WTC11 (cell line): ENCODE data around the gene SOCS1. TPM values are rescaled to one million over a fixed set of nuclear protein-coding genes. Genes with fewer than 3 reads are reported as not detected.

Experiments used
- ATAC-seq: fragments of 200-7000 bp; cut with Tn5 transposase; 2 replicates; pipeline ENCODE4 v1.10.0; 2021; ENCODE audit warnings: mild to moderate bottlenecking, moderate library complexity
- CTCF ChIA-PET: fragments of 300-600 bp; sonication (Branson Sonifier 250); formaldehyde crosslinking; loops from one replicate; lab custom pipeline; 2021; ENCODE audit warnings: antibody characterized with exemption; lab: Charles Lee
- POLR2A ChIA-PET: fragments of 350-600 bp; sonication (Branson Sonifier 250); formaldehyde crosslinking; loops from one replicate; lab custom pipeline; 2021; ENCODE audit warnings: antibody characterized with exemption; lab: Charles Lee
- DNase-seq: peaks from one replicate; pipeline ENCODE4 v3.0.0; 2021; ENCODE audit warnings: low spot score
- H3K27ac Mint-ChIP-seq: 2 replicates; pipeline ENCODE4 v1.8.0; 2021; ENCODE audit warnings: mixed read lengths
- H3K27me3 Mint-ChIP-seq: 2 replicates; pipeline ENCODE4 v1.8.0; 2021; ENCODE audit warnings: low read depth, mild to moderate bottlenecking, moderate library complexity, mixed read lengths
- H3K36me3 Mint-ChIP-seq: 2 replicates; pipeline ENCODE4 v1.8.0; 2021; ENCODE audit warnings: mixed read lengths
- H3K4me1 Mint-ChIP-seq: 2 replicates; pipeline ENCODE4 v1.8.0; 2022; ENCODE audit warnings: mixed read lengths
- H3K4me3 Mint-ChIP-seq: 2 replicates; pipeline ENCODE4 v1.8.0; 2021; ENCODE audit warnings: mild to moderate bottlenecking, moderate library complexity, mixed read lengths
- H3K9me3 Mint-ChIP-seq: 2 replicates; pipeline ENCODE4 v1.8.0; 2021; ENCODE audit warnings: mixed read lengths
- ETV6 ChIP-seq: sonication (generic); formaldehyde crosslinking; IDR thresholded peaks from 2 replicates; pipeline ENCODE4 v1.8.1; 2022; ENCODE audit warnings: mild to moderate bottlenecking, missing genetic modification reagents
- FOXJ3 ChIP-seq: sonication (generic); formaldehyde crosslinking; IDR thresholded peaks from 2 replicates; pipeline ENCODE4 v1.9.0; 2021; ENCODE audit warnings: missing genetic modification reagents, mild to moderate bottlenecking, borderline replicate concordance
- NR2C2 ChIP-seq: sonication (generic); formaldehyde crosslinking; IDR thresholded peaks from 2 replicates; pipeline ENCODE4 v1.8.0; 2022; ENCODE audit warnings: mild to moderate bottlenecking, missing genetic modification reagents
- TEAD1 ChIP-seq: sonication (generic); formaldehyde crosslinking; IDR thresholded peaks from 2 replicates; pipeline ENCODE4 v1.8.0; 2022; ENCODE audit warnings: mild to moderate bottlenecking, missing genetic modification reagents
- ZNF416 ChIP-seq: fragments of 250-450 bp; sonication (Bioruptor Pico); IDR thresholded peaks from 2 replicates; pipeline ENCODE4 v1.9.0; 2021; ENCODE audit warnings: mild to moderate bottlenecking, inconsistent platforms
- total RNA-seq: library from RNA; stranded (reverse); gene quantifications from 3 replicates; pipeline ENCODE4 v1.2.3, GENCODE V29; 2021
- TF ChIP-seq, protein P1 (sequence below): sonication (generic); formaldehyde crosslinking; IDR thresholded peaks from 2 replicates; pipeline ENCODE4 v1.8.1; 2022; ENCODE audit warnings: missing genetic modification reagents, borderline replicate concordance
- TF ChIP-seq, protein P2 (sequence below): sonication (generic); formaldehyde crosslinking; IDR thresholded peaks from 2 replicates; pipeline ENCODE4 v1.8.1; 2023; ENCODE audit warnings: mild to moderate bottlenecking, missing genetic modification reagents, borderline replicate concordance
- TF ChIP-seq, protein P3 (sequence below): sonication (generic); formaldehyde crosslinking; IDR thresholded peaks from 2 replicates; pipeline ENCODE4 v1.8.0; 2023; ENCODE audit warnings: missing genetic modification reagents
- TF ChIP-seq, protein P4 (sequence below): sonication (generic); formaldehyde crosslinking; IDR thresholded peaks from 2 replicates; pipeline ENCODE4 v1.8.0; 2022; ENCODE audit warnings: mild to moderate bottlenecking, missing genetic modification reagents
- TF ChIP-seq, protein P5 (sequence below): fragments of 250-450 bp; sonication (Bioruptor Pico); IDR thresholded peaks from 2 replicates; pipeline ENCODE4 v1.9.0; 2021; ENCODE audit warnings: mild to moderate bottlenecking

Gene SOCS1
- total RNA-seq, 1 experiment from 2014 or later = 62.3 TPM

DNA sequence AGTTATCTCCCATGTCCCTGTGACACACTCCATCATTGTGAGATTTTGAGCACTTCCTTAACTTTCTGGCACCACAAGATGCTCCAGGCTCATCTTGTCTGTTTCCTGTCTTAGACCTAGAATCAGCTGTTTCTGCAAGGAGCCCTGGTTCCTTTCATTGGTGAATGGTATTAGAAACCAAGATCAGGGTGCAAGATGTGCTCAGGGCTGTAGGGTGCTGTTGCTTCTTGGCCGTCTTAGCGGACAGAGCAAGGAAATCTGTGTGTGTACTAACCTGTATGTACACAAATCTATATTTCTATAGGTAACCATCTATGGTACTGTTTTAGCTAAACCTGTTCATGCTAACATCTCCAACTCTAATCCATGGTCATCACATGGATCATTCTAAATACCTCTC, 33.2 kb upstream of the SOCS1 start:
- Mint-ChIP-seq H3K27ac (no peak overlapping the region), H3K36me3 (no peaks in the 10 kb centered on the region), H3K27me3 (no peaks in the 10 kb centered on the region; the same call in 1 of the 2 replicates), H3K4me3 (no peak overlapping the region), H3K4me1 (peaks cover 22% of the 10 kb centered on the region), H3K9me3 (no peaks in the 10 kb centered on the region)
- POLR2A ChIA-PET = no interaction called here
- TF ChIP-seq, protein P1, sequence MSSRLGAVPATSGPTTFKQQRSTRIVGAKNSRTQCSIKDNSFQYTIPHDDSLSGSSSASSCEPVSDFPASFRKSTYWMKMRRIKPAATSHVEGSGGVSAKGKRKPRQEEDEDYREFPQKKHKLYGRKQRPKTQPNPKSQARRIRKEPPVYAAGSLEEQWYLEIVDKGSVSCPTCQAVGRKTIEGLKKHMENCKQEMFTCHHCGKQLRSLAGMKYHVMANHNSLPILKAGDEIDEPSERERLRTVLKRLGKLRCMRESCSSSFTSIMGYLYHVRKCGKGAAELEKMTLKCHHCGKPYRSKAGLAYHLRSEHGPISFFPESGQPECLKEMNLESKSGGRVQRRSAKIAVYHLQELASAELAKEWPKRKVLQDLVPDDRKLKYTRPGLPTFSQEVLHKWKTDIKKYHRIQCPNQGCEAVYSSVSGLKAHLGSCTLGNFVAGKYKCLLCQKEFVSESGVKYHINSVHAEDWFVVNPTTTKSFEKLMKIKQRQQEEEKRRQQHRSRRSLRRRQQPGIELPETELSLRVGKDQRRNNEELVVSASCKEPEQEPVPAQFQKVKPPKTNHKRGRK (CRISPR knock-in tag) = no peak
- TF ChIP-seq, protein P2, sequence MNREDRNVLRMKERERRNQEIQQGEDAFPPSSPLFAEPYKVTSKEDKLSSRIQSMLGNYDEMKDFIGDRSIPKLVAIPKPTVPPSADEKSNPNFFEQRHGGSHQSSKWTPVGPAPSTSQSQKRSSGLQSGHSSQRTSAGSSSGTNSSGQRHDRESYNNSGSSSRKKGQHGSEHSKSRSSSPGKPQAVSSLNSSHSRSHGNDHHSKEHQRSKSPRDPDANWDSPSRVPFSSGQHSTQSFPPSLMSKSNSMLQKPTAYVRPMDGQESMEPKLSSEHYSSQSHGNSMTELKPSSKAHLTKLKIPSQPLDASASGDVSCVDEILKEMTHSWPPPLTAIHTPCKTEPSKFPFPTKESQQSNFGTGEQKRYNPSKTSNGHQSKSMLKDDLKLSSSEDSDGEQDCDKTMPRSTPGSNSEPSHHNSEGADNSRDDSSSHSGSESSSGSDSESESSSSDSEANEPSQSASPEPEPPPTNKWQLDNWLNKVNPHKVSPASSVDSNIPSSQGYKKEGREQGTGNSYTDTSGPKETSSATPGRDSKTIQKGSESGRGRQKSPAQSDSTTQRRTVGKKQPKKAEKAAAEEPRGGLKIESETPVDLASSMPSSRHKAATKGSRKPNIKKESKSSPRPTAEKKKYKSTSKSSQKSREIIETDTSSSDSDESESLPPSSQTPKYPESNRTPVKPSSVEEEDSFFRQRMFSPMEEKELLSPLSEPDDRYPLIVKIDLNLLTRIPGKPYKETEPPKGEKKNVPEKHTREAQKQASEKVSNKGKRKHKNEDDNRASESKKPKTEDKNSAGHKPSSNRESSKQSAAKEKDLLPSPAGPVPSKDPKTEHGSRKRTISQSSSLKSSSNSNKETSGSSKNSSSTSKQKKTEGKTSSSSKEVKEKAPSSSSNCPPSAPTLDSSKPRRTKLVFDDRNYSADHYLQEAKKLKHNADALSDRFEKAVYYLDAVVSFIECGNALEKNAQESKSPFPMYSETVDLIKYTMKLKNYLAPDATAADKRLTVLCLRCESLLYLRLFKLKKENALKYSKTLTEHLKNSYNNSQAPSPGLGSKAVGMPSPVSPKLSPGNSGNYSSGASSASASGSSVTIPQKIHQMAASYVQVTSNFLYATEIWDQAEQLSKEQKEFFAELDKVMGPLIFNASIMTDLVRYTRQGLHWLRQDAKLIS (CRISPR knock-in tag) = no peak
- TF ChIP-seq, protein P3, sequence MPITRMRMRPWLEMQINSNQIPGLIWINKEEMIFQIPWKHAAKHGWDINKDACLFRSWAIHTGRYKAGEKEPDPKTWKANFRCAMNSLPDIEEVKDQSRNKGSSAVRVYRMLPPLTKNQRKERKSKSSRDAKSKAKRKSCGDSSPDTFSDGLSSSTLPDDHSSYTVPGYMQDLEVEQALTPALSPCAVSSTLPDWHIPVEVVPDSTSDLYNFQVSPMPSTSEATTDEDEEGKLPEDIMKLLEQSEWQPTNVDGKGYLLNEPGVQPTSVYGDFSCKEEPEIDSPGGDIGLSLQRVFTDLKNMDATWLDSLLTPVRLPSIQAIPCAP (CRISPR knock-in tag) = no peak
- TF ChIP-seq, protein P4, sequence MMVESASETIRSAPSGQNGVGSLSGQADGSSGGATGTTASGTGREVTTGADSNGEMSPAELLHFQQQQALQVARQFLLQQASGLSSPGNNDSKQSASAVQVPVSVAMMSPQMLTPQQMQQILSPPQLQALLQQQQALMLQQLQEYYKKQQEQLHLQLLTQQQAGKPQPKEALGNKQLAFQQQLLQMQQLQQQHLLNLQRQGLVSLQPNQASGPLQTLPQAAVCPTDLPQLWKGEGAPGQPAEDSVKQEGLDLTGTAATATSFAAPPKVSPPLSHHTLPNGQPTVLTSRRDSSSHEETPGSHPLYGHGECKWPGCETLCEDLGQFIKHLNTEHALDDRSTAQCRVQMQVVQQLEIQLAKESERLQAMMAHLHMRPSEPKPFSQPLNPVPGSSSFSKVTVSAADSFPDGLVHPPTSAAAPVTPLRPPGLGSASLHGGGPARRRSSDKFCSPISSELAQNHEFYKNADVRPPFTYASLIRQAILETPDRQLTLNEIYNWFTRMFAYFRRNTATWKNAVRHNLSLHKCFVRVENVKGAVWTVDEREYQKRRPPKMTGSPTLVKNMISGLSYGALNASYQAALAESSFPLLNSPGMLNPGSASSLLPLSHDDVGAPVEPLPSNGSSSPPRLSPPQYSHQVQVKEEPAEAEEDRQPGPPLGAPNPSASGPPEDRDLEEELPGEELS (CRISPR knock-in tag) = no peak
- TF ChIP-seq, protein P5, sequence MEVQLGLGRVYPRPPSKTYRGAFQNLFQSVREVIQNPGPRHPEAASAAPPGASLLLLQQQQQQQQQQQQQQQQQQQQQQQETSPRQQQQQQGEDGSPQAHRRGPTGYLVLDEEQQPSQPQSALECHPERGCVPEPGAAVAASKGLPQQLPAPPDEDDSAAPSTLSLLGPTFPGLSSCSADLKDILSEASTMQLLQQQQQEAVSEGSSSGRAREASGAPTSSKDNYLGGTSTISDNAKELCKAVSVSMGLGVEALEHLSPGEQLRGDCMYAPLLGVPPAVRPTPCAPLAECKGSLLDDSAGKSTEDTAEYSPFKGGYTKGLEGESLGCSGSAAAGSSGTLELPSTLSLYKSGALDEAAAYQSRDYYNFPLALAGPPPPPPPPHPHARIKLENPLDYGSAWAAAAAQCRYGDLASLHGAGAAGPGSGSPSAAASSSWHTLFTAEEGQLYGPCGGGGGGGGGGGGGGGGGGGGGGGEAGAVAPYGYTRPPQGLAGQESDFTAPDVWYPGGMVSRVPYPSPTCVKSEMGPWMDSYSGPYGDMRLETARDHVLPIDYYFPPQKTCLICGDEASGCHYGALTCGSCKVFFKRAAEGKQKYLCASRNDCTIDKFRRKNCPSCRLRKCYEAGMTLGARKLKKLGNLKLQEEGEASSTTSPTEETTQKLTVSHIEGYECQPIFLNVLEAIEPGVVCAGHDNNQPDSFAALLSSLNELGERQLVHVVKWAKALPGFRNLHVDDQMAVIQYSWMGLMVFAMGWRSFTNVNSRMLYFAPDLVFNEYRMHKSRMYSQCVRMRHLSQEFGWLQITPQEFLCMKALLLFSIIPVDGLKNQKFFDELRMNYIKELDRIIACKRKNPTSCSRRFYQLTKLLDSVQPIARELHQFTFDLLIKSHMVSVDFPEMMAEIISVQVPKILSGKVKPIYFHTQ (CRISPR knock-in tag) = no peak
- ATAC-seq (no peak), DNase-seq (no peak)
- CTCF ChIA-PET = interaction anchor here (1.1 kb wide), 1 partner anchor 26 kb away, joined by 3 read pairs; no protein-coding TSS in a partner anchor

DNA sequence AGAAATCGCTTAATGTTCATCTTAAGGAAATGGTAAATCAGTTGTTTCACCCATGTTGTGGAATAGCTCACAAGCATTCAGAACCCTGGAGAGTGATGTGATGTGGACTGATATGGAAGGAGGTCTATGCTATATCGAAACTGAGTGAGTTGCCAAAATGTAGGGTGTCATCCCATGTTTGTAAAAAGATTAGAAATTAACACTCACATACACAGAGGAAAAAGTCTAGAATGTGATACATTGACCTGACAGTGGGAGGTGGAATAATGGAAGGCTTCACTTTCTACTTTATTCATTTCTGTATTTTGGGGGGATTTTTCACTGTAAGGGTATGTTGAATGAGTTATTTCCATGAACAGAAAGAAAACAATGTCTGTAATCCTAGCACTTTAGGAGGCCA, 29.8 kb upstream of the SOCS1 start:
- no peaks in the 10 kb centered on the region for H3K9me3 Mint-ChIP-seq
- no peak for ATAC-seq
- no peak for DNase-seq
- H3K4me3 Mint-ChIP-seq = no peak overlapping the region
- H3K36me3 Mint-ChIP-seq = no peaks in the 10 kb centered on the region
- CTCF ChIA-PET = interaction anchor here (0.6 to 0.8 kb wide), 2 partner anchors 10 to 86 kb away, joined by 3 read pairs; no protein-coding TSS in a partner anchor
- TF ChIP-seq ZNF416 (CRISPR knock-in tag) (no peak), ETV6 (CRISPR knock-in tag) (no peak), TEAD1 (CRISPR knock-in tag) (no peak), NR2C2 (CRISPR knock-in tag) (no peak), FOXJ3 (CRISPR knock-in tag) (no peak)
- TF ChIP-seq, protein P5 (CRISPR knock-in tag) = no peak
- POLR2A ChIA-PET = interaction anchor here (0.6 kb wide), 1 partner anchor 29 kb away, joined by 3 read pairs; no protein-coding TSS in a partner anchor
- H3K27me3 Mint-ChIP-seq = no peaks in the 10 kb centered on the region
- no peak overlapping the region for H3K27ac Mint-ChIP-seq
- H3K4me1 Mint-ChIP-seq = peaks cover 17% of the 10 kb centered on the region
